NCI-H345 (cell line): ENCODE measurements around the gene HORMAD1.
A peak's percentile ranks its signal among the peaks of the same experiment; 100 is the strongest.
"Not testable (repeated sequence)": the region's sequence is repeated elsewhere in the genome, so short reads cannot be mapped to it uniquely, and the experiment has no call there.

Experiments used
- DNase-seq: peaks from one replicate; lab custom pipeline; 2025; lab: John Stamatoyannopoulos, UW

HORMAD1 gene

GRCh38 chr1:150696995-150697927 is 23.4 kb downstream of the HORMAD1 start, which contains the start of gene GOLPH3L:
GOLPH3L (minus strand) TSS chr1:150697154; CDS start chr1:150694838, 2,316 bp downstream.
- DNase-seq: peak; percentile 100

DNA sequence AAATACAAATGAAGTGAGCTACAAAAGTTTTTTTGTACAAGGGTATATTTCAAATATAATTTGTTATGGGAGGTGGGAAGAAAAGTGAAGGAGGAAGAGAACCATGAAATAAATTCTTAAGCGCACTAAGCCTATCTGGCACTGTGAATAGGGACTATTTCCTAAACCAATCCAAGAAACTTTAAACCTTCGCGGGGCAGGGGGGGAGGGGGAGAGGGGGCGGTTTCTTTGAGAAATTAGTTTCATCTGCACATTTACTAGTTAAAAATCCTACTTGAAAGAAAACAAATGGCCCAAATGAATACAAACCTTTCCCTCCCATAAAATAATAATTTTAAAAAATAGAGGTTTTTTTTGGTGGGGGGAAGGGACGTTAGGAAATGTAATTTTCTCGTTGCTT is 24.1 kb downstream of the HORMAD1 start:
- peak; percentile 35 for DNase-seq

DNA sequence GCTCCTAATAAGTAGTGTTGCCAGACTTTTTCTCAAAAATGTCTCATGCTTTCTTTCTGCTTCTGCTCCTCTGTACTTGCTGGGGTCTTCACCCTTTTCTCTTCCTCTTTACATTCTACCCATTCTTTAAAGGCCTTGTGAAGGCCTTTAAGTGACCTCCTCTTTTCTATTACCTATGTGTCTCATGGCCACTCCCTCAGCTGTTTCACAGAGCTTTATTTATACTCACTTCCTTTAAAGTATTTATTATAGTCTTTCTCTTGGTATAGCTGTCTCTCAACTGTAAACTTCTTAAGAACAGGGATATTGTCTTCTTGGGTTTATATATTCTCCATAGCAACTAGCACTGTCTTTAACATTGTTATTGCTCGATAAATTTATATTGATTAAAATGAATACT is 24.5 kb downstream of the HORMAD1 start:
- DNase-seq: no peak

GRCh38 chr1:150695561-150695960 is 25.1 kb downstream of the HORMAD1 start:
- DNase-seq: no peak

- no peak for DNase-seq
Observed at GRCh38 chr1:150692720-150693119, 28.0 kb downstream of the HORMAD1 start.

- no peak for DNase-seq
Observed at GRCh38 chr1:150688763-150689162, 31.9 kb downstream of the HORMAD1 start.

GRCh38 chr1:150686275-150686674 is 34.4 kb downstream of the HORMAD1 start:
- no peak for DNase-seq

GRCh38 chr1:150683914-150684313 is 36.8 kb downstream of the HORMAD1 start:
- no peak for DNase-seq

DNA sequence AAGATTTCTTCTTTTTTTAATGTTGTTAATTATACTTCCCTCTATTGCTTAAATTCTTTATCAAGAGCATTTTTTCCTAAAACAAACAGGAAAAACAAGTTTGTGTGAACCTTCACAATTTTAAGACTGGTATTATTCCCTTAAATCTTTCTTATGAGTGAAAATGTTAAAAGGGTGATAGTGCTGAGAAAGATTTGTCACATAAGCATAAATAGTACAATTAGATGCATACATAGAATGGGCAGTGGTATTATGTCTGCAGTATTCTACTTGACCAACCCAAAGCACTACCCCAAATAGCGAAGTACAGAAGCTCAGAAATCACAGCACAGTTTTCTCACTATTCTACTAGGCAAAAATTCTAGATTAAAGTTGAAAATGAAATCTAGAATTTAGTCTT is 41.7 kb downstream of the HORMAD1 start:
- DNase-seq: no peak

DNA sequence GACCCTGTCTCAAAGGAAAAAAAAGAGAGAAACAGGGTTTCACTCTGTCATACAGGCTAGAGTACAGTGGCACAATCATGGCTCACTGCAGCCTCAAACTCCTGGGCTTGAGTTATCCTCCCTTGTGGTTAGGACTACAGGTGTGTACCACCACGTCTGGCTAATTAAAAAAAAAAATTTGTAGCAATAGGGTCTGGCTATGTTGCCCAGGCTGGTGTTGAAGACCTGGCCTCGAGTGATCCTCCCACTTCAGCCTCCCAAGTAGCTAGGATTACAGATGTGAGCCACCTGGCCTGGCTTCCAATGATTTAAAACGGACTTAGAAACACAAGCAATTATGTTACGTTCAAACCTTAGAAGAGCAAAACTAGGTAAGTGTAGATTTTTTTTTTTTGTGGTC is 45.8 kb downstream of the HORMAD1 start:
- no peak for DNase-seq

DNA sequence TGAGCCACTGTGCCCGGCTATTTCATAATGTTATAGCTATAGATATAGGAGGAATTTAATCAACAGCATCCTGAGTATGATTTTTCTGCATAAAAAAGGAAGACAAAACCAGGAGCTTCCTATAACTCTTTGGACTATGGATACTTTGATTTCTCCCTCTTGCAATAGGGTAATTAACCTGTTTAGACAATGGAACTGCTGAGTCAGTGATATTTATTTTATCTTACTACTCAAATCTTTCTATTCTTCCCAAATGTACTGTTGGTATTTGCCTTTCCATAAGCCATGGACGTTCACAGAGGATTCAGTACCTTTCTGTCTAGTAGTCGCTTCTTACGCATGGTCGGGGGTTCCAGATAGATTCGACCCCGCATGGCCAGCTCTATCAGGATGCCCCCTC is 57.4 kb downstream of the HORMAD1 start:
- DNase-seq: no peak

DNA sequence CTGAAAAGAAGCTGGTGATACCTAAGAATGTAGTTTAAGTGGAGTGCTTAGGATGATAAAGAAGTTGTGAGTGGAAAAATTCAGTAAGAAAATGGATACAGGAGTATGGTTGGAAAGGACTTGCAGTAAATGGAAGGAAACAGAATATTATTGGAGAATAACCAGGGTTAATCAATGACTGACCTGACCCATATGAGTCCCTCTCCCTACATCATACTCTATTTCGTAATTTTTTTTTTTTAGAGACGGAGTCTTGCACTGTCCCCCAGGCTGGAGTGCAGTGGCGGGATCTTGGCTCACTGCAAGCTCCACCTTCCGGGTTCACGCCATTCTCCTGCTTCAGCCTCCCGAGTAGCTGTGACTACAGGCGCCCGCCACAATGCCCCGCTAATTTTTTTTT is 57.9 kb downstream of the HORMAD1 start:
- DNase-seq: no peak

GRCh38 chr1:150661156-150661555 is 59.5 kb downstream of the HORMAD1 start:
- DNase-seq: no peak

DNA sequence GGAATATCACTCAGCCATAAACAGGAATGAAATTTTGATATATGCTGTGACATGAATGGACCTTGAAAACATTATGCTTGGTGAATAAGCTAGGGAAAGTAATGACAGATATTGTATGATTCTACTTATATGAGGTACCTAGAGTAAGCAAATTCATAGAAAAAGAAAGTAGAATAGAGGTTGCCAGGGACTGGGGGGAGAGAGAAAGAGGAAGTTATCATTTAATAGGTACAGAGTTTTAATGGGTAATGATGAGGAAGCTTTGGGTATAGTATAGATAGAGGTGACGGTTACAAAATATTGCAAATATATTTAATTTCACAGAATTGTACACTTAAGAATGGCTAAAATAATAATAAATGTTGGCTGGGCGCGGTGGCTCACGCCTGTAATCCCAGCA is 60.1 kb downstream of the HORMAD1 start:
- DNase-seq: no peak

DNA sequence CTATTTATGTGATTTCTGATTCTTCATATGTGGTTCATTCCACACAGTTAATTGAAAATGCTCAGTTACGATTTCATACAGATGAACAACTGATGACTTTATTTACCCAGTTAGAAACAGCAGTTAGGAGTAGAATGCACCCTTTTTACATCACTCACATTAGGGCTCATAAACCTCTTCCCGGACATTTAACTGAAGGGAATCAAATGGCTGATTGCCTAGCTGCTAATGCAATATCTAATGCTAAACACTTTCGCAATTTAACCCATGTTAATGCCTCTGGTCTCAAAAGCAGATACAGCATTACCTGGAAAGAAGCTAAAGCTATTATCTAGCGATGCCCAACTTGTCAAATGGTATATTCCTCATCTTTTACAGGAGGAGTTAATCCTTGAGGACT is 63.6 kb downstream of the HORMAD1 start:
- not testable (repeated sequence) for DNase-seq

GRCh38 chr1:150654635-150655034 is 66.1 kb downstream of the HORMAD1 start:
- not testable (repeated sequence) for DNase-seq

GRCh38 chr1:150650193-150650592 is 70.5 kb downstream of the HORMAD1 start:
- no peak for DNase-seq

GRCh38 chr1:150649441-150650075 is 71.1 kb downstream of the HORMAD1 start:
- DNase-seq: no peak
